Parathyroid adenoma (tissue), 2 donors: Measurements from ENCODE around the gene URI1.
"Not testable (repeated sequence)": the region's sequence is repeated elsewhere in the genome, so short reads cannot be mapped to it uniquely, and the experiment has no call there.

Source experiments
- H2AFZ ChIP-seq: fragments of 300-600 bp; sonication (generic); one replicate; pipeline ENCODE4 v1.7.0; 2017; ENCODE audit warnings: antibody characterized with exemption, mild to moderate bottlenecking
- H3K27ac ChIP-seq: fragments of 300-600 bp; sonication (generic); one replicate; pipeline ENCODE4 v1.7.0; 2017
- H3K27me3 ChIP-seq: fragments of 300-600 bp; sonication (generic); one replicate; pipeline ENCODE4 v1.7.0; 2017; ENCODE audit warnings: low read length; ENCODE audit not compliant: control insufficient read depth, insufficient read depth
- H3K36me3 ChIP-seq: fragments of 300-600 bp; sonication (generic); one replicate; pipeline ENCODE4 v1.7.0; 2017; ENCODE audit warnings: low read length; ENCODE audit not compliant: control insufficient read depth, insufficient read depth
- H3K4me1 ChIP-seq: fragments of 300-600 bp; sonication (generic); one replicate; pipeline ENCODE4 v1.7.0; 2017; ENCODE audit warnings: control low read depth
- H3K4me2 ChIP-seq: fragments of 300-600 bp; sonication (generic); one replicate; pipeline ENCODE4 v1.7.0; 2017; ENCODE audit warnings: low read length
- H3K4me3 ChIP-seq: fragments of 300-600 bp; sonication (generic); one replicate; pipeline ENCODE4 v1.7.0; 2017; ENCODE audit warnings: low read depth, low read length
- H3K79me2 ChIP-seq: fragments of 300-600 bp; sonication (generic); one replicate; pipeline ENCODE4 v1.7.0; 2017; ENCODE audit warnings: control low read depth
- H3K9ac ChIP-seq: fragments of 300-600 bp; sonication (generic); one replicate; pipeline ENCODE4 v1.7.0; 2017; ENCODE audit warnings: mild to moderate bottlenecking
- H3K9me3 ChIP-seq: fragments of 300-600 bp; sonication (generic); one replicate; pipeline ENCODE4 v1.7.0; 2017; ENCODE audit warnings: low read length; ENCODE audit not compliant: control insufficient read depth
- TF ChIP-seq, protein P1 (sequence below): fragments of 300-600 bp; sonication (generic); IDR thresholded peaks from one replicate; pipeline ENCODE4 v1.7.0; 2017; ENCODE audit warnings: antibody characterized with exemption, mild to moderate bottlenecking
- donor health status: primary hyperparathyroidism.

The URI1 gene

GRCh38 chr19:30036154-30037129 lies 94.4 kb downstream of the URI1 start:
- no peak overlapping the region for H3K9ac ChIP-seq
- H3K36me3 ChIP-seq = no peaks in the 10 kb centered on the region
- no peaks in the 10 kb centered on the region for H3K27me3 ChIP-seq
- H3K9me3 ChIP-seq = no peaks in the 10 kb centered on the region
- H3K4me2 ChIP-seq = no peak overlapping the region
- TF ChIP-seq, protein P1, sequence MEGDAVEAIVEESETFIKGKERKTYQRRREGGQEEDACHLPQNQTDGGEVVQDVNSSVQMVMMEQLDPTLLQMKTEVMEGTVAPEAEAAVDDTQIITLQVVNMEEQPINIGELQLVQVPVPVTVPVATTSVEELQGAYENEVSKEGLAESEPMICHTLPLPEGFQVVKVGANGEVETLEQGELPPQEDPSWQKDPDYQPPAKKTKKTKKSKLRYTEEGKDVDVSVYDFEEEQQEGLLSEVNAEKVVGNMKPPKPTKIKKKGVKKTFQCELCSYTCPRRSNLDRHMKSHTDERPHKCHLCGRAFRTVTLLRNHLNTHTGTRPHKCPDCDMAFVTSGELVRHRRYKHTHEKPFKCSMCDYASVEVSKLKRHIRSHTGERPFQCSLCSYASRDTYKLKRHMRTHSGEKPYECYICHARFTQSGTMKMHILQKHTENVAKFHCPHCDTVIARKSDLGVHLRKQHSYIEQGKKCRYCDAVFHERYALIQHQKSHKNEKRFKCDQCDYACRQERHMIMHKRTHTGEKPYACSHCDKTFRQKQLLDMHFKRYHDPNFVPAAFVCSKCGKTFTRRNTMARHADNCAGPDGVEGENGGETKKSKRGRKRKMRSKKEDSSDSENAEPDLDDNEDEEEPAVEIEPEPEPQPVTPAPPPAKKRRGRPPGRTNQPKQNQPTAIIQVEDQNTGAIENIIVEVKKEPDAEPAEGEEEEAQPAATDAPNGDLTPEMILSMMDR = no peak
- H3K27ac ChIP-seq = no peak overlapping the region
- no peaks in the 10 kb centered on the region for H3K4me1 ChIP-seq
- H3K79me2 ChIP-seq = peaks cover 2% of the 10 kb centered on the region
- H2AFZ ChIP-seq = no peak overlapping the region
- no peak overlapping the region for H3K4me3 ChIP-seq

DNA sequence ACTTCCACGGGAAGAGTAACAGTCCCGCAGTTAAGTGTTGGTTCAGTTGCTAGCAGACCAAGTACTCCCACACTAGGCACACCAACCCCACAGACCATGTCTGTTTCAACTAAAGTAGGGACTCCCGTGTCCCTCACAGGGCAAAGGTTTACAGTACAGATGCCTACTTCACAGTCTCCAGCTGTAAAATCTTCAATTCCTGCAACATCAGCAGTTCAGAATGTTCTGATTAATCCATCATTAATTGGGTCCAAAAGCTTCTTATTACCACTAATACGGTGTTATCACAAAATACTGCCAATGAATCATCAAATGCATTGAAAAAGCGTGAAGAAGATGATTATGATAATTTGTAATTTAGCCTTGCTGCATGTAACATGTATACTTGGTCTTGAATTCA lies 95.8 kb downstream of the URI1 start:
- H3K27ac ChIP-seq = no peak overlapping the region
- no peaks in the 10 kb centered on the region for H3K36me3 ChIP-seq
- H3K9ac ChIP-seq = no peak overlapping the region
- H3K4me3 ChIP-seq = no peak overlapping the region
- H3K4me2 ChIP-seq = no peak overlapping the region
- no peaks in the 10 kb centered on the region for H3K4me1 ChIP-seq
- TF ChIP-seq, protein P1 = no peak
- H3K27me3 ChIP-seq = no peaks in the 10 kb centered on the region
- peaks cover 2% of the 10 kb centered on the region for H3K79me2 ChIP-seq
- H2AFZ ChIP-seq = no peak overlapping the region
- H3K9me3 ChIP-seq = no peaks in the 10 kb centered on the region

DNA sequence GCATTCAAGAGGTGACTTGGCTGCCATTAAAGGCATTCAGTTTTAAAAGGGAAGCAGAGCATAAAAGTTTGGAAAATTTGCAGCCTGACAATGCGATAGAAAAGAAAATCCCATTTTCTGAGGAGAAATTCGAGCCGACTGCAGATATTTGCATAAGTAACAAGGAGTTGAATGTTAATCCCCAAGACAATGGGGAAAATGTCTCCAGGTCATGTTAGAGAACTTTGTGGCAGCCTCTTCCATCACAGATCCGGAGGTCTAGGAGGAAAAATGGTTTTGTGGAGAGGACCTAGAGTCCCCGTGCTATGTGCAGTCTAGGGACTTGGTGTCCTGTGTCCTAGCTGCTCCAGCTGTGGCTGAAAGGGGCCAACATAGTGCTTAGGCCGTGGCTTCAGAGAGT lies 99.9 kb downstream of the URI1 start:
- H3K4me3 ChIP-seq, H3K4me1 ChIP-seq, H3K27me3 ChIP-seq, H3K9me3 ChIP-seq, H3K4me2 ChIP-seq, H3K79me2 ChIP-seq, H3K27ac ChIP-seq, H3K9ac ChIP-seq, H2AFZ ChIP-seq, H3K36me3 ChIP-seq: not testable (repeated sequence)

- H3K27me3 ChIP-seq, H3K4me2 ChIP-seq, H3K27ac ChIP-seq, H3K4me1 ChIP-seq, H3K9ac ChIP-seq, H2AFZ ChIP-seq, H3K36me3 ChIP-seq, H3K9me3 ChIP-seq, H3K4me3 ChIP-seq, H3K79me2 ChIP-seq: not testable (repeated sequence)
Observed at GRCh38 chr19:30043008-30043407, 101.0 kb downstream of the URI1 start.

DNA sequence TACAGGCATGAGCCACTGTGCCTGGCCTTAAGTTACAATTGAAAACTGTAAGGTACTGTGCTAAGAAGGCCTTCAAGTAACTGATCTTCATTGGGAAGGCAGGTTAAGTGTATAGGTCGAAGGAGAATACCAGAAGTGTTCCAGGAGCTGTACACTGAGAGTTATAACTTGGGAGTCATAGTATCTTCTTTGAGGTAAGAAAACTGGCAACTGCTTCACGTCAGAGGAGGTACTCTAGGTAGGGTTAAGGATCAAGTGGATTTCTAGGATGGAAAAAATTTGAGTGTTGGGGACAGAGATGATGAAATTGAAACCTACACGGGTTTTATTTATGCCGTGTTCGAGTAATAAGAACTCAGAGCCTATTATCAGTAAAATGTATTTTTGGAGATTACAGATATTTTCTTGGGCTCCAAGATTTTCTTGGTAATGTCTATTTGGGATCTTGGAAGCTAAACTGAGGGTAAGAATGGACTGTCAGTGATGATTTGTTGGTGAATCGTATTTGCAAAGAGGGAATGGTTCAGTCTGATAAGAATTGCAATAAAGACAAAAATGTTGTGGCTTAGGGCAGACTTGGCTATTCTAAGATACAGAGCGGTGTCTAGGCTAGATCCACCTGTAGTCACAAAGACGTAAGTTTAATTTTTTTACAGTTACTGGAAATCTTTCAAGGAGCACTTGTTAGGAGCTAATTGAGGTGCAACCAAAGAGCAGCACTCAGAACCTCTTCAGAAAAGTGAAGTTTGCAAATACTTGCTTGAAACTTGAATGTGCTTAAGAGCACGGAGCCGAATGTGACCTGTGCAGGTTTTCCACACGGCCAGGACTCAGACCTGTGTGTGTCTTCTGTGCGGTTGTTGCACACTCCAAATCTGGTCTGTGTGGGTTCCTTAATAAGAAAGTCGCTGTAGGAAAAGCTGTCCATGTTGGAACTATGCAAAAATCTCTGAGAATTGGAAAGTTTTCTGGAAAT lies 102.5 kb downstream of the URI1 start:
- H2AFZ ChIP-seq = no peak overlapping the region
- H3K27ac ChIP-seq = no peak overlapping the region
- no peak overlapping the region for H3K9ac ChIP-seq

More for the DNA sequence above, 102.5 kb downstream of the URI1 start:
- Histone ChIP-seq H3K4me1 (no peaks in the 10 kb centered on the region), H3K4me3 (no peak overlapping the region), H3K27me3 (no peaks in the 10 kb centered on the region), H3K79me2 (no peaks in the 10 kb centered on the region), H3K36me3 (no peaks in the 10 kb centered on the region), H3K9me3 (no peaks in the 10 kb centered on the region), H3K4me2 (no peak overlapping the region)
- TF ChIP-seq, protein P1 = no peak
